ENCODE measurements around the gene IPO5. TPM values are rescaled to one million over a fixed set of nuclear protein-coding genes. Genes with fewer than 3 reads are reported as not detected.
"Not testable (repeated sequence)": the region's sequence is repeated elsewhere in the genome, so short reads cannot be mapped to it uniquely, and the experiment has no call there.

IPO5 gene
- total RNA-seq, 6 experiments from 2014 or later, result 36.0 to 52.3 (median 45.2) TPM

- Histone ChIP-seq H3K4me3 (no peak overlapping the region), H3K27ac (no peak overlapping the region), H3K27me3 (no peaks in the 10 kb centered on the region), H3K4me1 (no peaks in the 10 kb centered on the region), H3K36me3 (no peaks in the 10 kb centered on the region), H3K9me3 (no peaks in the 10 kb centered on the region)
- DNase-seq (no peak), ATAC-seq (no peak)
- 77% methylated on average over 3 of the region's 4 CpGs for WGBS (ENCODE audit: insufficient coverage, low coverage, low lambda C conversion rate, missing lambda C conversion rate)
- TF ChIP-seq CTCF (IDR thresholded peaks at IDR 0.05), result no peak
- TF ChIP-seq POLR2A (IDR thresholded peaks at IDR 0.05), result no peak
- intact Hi-C loops (cut with DNase I), result no loop called here
These were observed 2.1 kb upstream of the IPO5 start for GRCh38 chr13:97951376-97951775.

- 81% methylated on average over 4 of the region's 4 CpGs for WGBS (ENCODE audit: insufficient coverage, low coverage, low lambda C conversion rate, missing lambda C conversion rate)
- intact Hi-C loops (cut with DNase I); ATAC-seq: not testable (repeated sequence)
These were observed 644 bp upstream of the IPO5 start for GRCh38 chr13:97952831-97953230.

GRCh38 chr13:97961340-97961739 lies 7.9 kb downstream of the IPO5 start:
- no peak for ATAC-seq
- intact Hi-C loops (cut with DNase I), result no loop called here

More at GRCh38 chr13:97952831-97953230, 644 bp upstream of the IPO5 start:
- H3K27ac ChIP-seq, H3K4me1 ChIP-seq, H3K27me3 ChIP-seq, H3K9me3 ChIP-seq, H3K36me3 ChIP-seq, H3K4me3 ChIP-seq, DNase-seq: not testable (repeated sequence)

GRCh38 chr13:97962887-97963286 lies 9.4 kb downstream of the IPO5 start:
- TF ChIP-seq POLR2A (IDR thresholded peaks at IDR 0.05), result no peak
- no peak for TF ChIP-seq CTCF (IDR thresholded peaks at IDR 0.05)
- Histone ChIP-seq H3K9me3 (no peaks in the 10 kb centered on the region), H3K27ac (no peak overlapping the region), H3K4me3 (no peak overlapping the region), H3K36me3 (no peaks in the 10 kb centered on the region), H3K4me1 (no peaks in the 10 kb centered on the region), H3K27me3 (no peaks in the 10 kb centered on the region)
- ATAC-seq (no peak), DNase-seq (no peak)
- intact Hi-C loops (cut with DNase I), result no loop called here
- WGBS (ENCODE audit: insufficient coverage, low coverage, low lambda C conversion rate, missing lambda C conversion rate), result 100% methylated on average over 1 of the region's 2 CpGs

More at GRCh38 chr13:97961340-97961739, 7.9 kb downstream of the IPO5 start:
- Histone ChIP-seq H3K4me1 (no peaks in the 10 kb centered on the region), H3K27me3 (no peaks in the 10 kb centered on the region), H3K27ac (no peak overlapping the region), H3K9me3 (no peaks in the 10 kb centered on the region), H3K4me3 (no peak overlapping the region), H3K36me3 (no peaks in the 10 kb centered on the region)
- TF ChIP-seq CTCF (IDR thresholded peaks at IDR 0.05), result no peak
- no peak for TF ChIP-seq POLR2A (IDR thresholded peaks at IDR 0.05)
- no peak for DNase-seq
- 90% methylated on average over 6 of the region's 6 CpGs for WGBS (ENCODE audit: insufficient coverage, low coverage, low lambda C conversion rate, missing lambda C conversion rate)

GRCh38 chr13:97967226-97967625 lies 13.8 kb downstream of the IPO5 start:
- no peaks in the 10 kb centered on the region for H3K36me3 ChIP-seq
- no peak for DNase-seq
- intact Hi-C loops (cut with DNase I), result no loop called here
- H3K27me3 ChIP-seq, result no peaks in the 10 kb centered on the region
- no peak for ATAC-seq
- H3K4me1 ChIP-seq, result no peaks in the 10 kb centered on the region
- no peaks in the 10 kb centered on the region for H3K9me3 ChIP-seq
- H3K4me3 ChIP-seq, result no peak overlapping the region
- no peak for TF ChIP-seq CTCF (IDR thresholded peaks at IDR 0.05)
- no peak for TF ChIP-seq POLR2A (IDR thresholded peaks at IDR 0.05)
- no peak overlapping the region for H3K27ac ChIP-seq
